HCT116 (cell line): ENCODE data around the gene SBNO2. TPM values are rescaled to one million over a fixed set of nuclear protein-coding genes. Genes with fewer than 3 reads are reported as not detected.

Experiments used
- ATAC-seq: fragments of 200-7000 bp; cut with Tn5 transposase; 2 replicates; pipeline ENCODE4 v1.9.1; 2020; ENCODE audit warnings: mild to moderate bottlenecking, moderate library complexity
- BruUV-seq: library from RNA; stranded (reverse); fragments of 400-500 nt; replicated peaks from 2 replicates; lab custom pipeline; 2021; lab: Mats Ljungman, UMichigan
- CTCF ChIA-PET: fragments of 300-600 bp; sonication (Branson Sonifier 250); formaldehyde crosslinking; loops from one replicate; lab custom pipeline; 2021; ENCODE audit warnings: antibody characterized with exemption; lab: Charles Lee
- POLR2A ChIA-PET: fragments of 300-600, 350-600 bp; sonication (Branson Sonifier 250); formaldehyde crosslinking; loops from one replicate; lab custom pipeline; 2021; ENCODE audit warnings: antibody characterized with exemption; lab: Charles Lee
- RAD21 ChIA-PET, 2 experiments: fragments of 300-600 bp; sonication (Branson Sonifier 250); formaldehyde crosslinking; loops; one replicate each; lab custom pipeline; 2023; ENCODE audit warnings: low total read pairs in 2 of 2; ENCODE audit not compliant: uncharacterized antibody in 2 of 2, unreplicated experiment in 2 of 2, low non-redundant PET in 1 of 2; lab: Charles Lee
- DNase-seq: peaks from one replicate; pipeline ENCODE4 v3.0.0-alpha.2; 2010; ENCODE audit warnings: low read depth, low spot score
- H2AFZ ChIP-seq: fragments of 200-600 bp; shearing (Covaris generic), sonication (generic); 2 replicates; pipeline ENCODE4 v1.6.1; 2017; ENCODE audit warnings: low read depth, mixed run types, mixed read lengths, antibody characterized with exemption, low read length; ENCODE audit not compliant: poor library complexity, severe bottlenecking
- H3K27ac ChIP-seq: 2 replicates; pipeline ENCODE4 v1.5.1; 2012; ENCODE audit warnings: low read depth, low read length
- H3K27me3 ChIP-seq: fragments of 200-600 bp; sonication (generic); 2 replicates; pipeline ENCODE4 v1.6.1; 2016; ENCODE audit warnings: mixed run types, low read length, mixed read lengths; ENCODE audit not compliant: insufficient read depth
- H3K36me3 ChIP-seq, 2 experiments: fragments of 200-500 bp in 1 of 2; fragments of 200-600 bp in 1 of 2; sonication (Bioruptor generic) in 1 of 2; sonication (generic) in 1 of 2; 2 replicates each; pipeline versions ENCODE4 v1.5.1 to v1.6.1; 2014 to 2016; ENCODE audit warnings: low read length in 2 of 2, inconsistent platforms in 1 of 2, mixed read lengths in 1 of 2, mixed run types in 1 of 2; ENCODE audit not compliant: insufficient read depth in 2 of 2, control insufficient read depth in 1 of 2
- H3K4me1 ChIP-seq, 2 experiments: fragments of 200-600 bp in 1 of 2; sonication (generic) in 1 of 2; 2 replicates each; pipeline versions ENCODE4 v1.5.1 to v1.6.1; 2012 to 2017; ENCODE audit warnings: low read length in 2 of 2, inconsistent platforms in 1 of 2, mild to moderate bottlenecking in 1 of 2, mixed read lengths in 1 of 2, mixed run types in 1 of 2, moderate library complexity in 1 of 2; ENCODE audit not compliant: insufficient read depth in 2 of 2, control insufficient read depth in 1 of 2
- H3K4me2 ChIP-seq: fragments of 200-600 bp; sonication (generic); 2 replicates; pipeline ENCODE4 v1.6.1; 2017; ENCODE audit warnings: mixed run types, low read length, mixed read lengths
- H3K4me3 ChIP-seq, 2 experiments: fragments of 200-600 bp in 1 of 2; sonication (generic) in 1 of 2; replicated peaks in 1 of 2; 2 replicates each; pipeline ENCODE4 v1.5.1; 2011 to 2016; ENCODE audit warnings: low read length in 2 of 2, control low read depth in 1 of 2, low read depth in 1 of 2, mild to moderate bottlenecking in 1 of 2, mixed read lengths in 1 of 2, mixed run types in 1 of 2
- H3K79me2 ChIP-seq: fragments of 200-600 bp; sonication (generic); 2 replicates; pipeline ENCODE4 v1.6.1; 2017; ENCODE audit warnings: mild to moderate bottlenecking, mixed run types, low read length, moderate library complexity, mixed read lengths; ENCODE audit not compliant: insufficient read depth
- H3K9ac ChIP-seq: fragments of 200-600 bp; sonication (generic); 2 replicates; pipeline ENCODE4 v1.6.1; 2016; ENCODE audit warnings: low read length, mixed read lengths
- H3K9me2 ChIP-seq: fragments of 200-600 bp; sonication (generic), shearing (Covaris generic); 2 replicates; pipeline ENCODE4 v1.6.1; 2017; ENCODE audit warnings: mixed run types, mild to moderate bottlenecking, moderate library complexity; ENCODE audit not compliant: insufficient read depth
- H3K9me3 ChIP-seq, 2 experiments: fragments of 200-500 bp in 1 of 2; fragments of 200-600 bp in 1 of 2; sonication (Bioruptor generic) in 1 of 2; sonication (generic) in 1 of 2; 2 replicates each; pipeline ENCODE4 v1.6.1; 2014 to 2017; ENCODE audit warnings: low read length in 2 of 2, mixed read lengths in 2 of 2, inconsistent platforms in 1 of 2, low read depth in 1 of 2, mild to moderate bottlenecking in 1 of 2, mixed run types in 1 of 2, moderate library complexity in 1 of 2; ENCODE audit not compliant: control insufficient read depth in 1 of 2, insufficient read depth in 1 of 2
- H4K20me1 ChIP-seq: fragments of 200-600 bp; sonication (generic), shearing (Covaris generic); 2 replicates; pipeline ENCODE4 v1.6.1; 2017; ENCODE audit warnings: mixed run types, mild to moderate bottlenecking, moderate library complexity; ENCODE audit not compliant: insufficient read depth
- ATF3 ChIP-seq: IDR thresholded peaks from 2 replicates; pipeline ENCODE4 v1.6.1; 2012
- CBX3 ChIP-seq: IDR thresholded peaks from 2 replicates; pipeline ENCODE4 v1.6.1; 2012; ENCODE audit warnings: low read depth
- CEBPB ChIP-seq: IDR thresholded peaks from 2 replicates; pipeline ENCODE4 v1.6.1; 2012; ENCODE audit warnings: low read depth
- POLR2A ChIP-seq: IDR thresholded peaks from 2 replicates; pipeline ENCODE4 v1.7.0; 2011; ENCODE audit warnings: borderline replicate concordance; ENCODE audit not compliant: insufficient read depth, insufficient read length; ENCODE audit errors: extremely low read depth
- REST ChIP-seq: IDR thresholded peaks from 2 replicates; pipeline ENCODE4 v1.6.1; 2012; ENCODE audit warnings: low read depth
- ZFX ChIP-seq: fragments of 450-650 bp; IDR thresholded peaks from 2 replicates; pipeline ENCODE4 v1.6.1; 2017
- intact Hi-C: fragments of 100-400 bp; cut with micrococcal nuclease; formaldehyde crosslinking; loops from 2 replicates; pipeline ENCODE4 v1.10.0; 2022
- total RNA-seq: library from RNA; stranded (reverse); gene quantifications from one replicate; pipeline ENCODE4 v1.2.1, GENCODE V29; 2021; ENCODE audit not compliant: unreplicated experiment

SBNO2 gene
- total RNA-seq, 1 experiment from 2014 or later: 66.4 TPM

GRCh38 chr19:1131718-1132551, 42.1 kb downstream of the SBNO2 start:
- DNase-seq (no peak), ATAC-seq (no peak)
- peaks cover 0 to 13% of the 10 kb centered on the region in 2 experiments; a peak in 2 of 4 replicates for H3K4me1 ChIP-seq
- no peaks in the 10 kb centered on the region for H3K9me2 ChIP-seq
- intact Hi-C loops: no loop called here
- peaks cover 39% of the 10 kb centered on the region; the same call in 1 of the 2 replicates for H3K79me2 ChIP-seq
- no peak overlapping the region for H3K27ac ChIP-seq
- no peak overlapping the region for H2AFZ ChIP-seq
- POLR2A ChIA-PET: no interaction called here
- no peak overlapping the region for H3K4me3 ChIP-seq
- no TSS peak for BruUV-seq
- H4K20me1 ChIP-seq: no peaks in the 10 kb centered on the region
- H3K9ac ChIP-seq: no peak overlapping the region
- no peaks in the 10 kb centered on the region for H3K27me3 ChIP-seq
- no peak for TF ChIP-seq ATF3
- TF ChIP-seq ZFX: no peak
- TF ChIP-seq CEBPB: no peak
- no peak for TF ChIP-seq POLR2A
- no peak for TF ChIP-seq REST
- TF ChIP-seq CBX3: no peak
- no peak overlapping the region for H3K4me2 ChIP-seq
- H3K9me3 ChIP-seq: no peaks in the 10 kb centered on the region
- RAD21 ChIA-PET: no interaction called here
- CTCF ChIA-PET: interaction anchor here (1.2 kb wide), 1 partner anchor 19 kb away, joined by 5 read pairs; no protein-coding TSS in a partner anchor
- peaks cover 0 to 14% of the 10 kb centered on the region in 2 experiments; a peak in 1 of 4 replicates for H3K36me3 ChIP-seq
